H9 (cell line): Measurements from ENCODE around the gene CALN1. TPM values are rescaled to one million over a fixed set of nuclear protein-coding genes. Genes with fewer than 3 reads are reported as not detected.

Source experiments
- DNase-seq: peaks from one replicate; pipeline ENCODE4 v3.0.0-alpha.2; 2017
- H2AFZ ChIP-seq: one replicate; pipeline ENCODE4 v1.6.1; 2013; ENCODE audit warnings: mild to moderate bottlenecking, low read length, control low read depth, moderate library complexity
- H2AK5ac ChIP-seq: 2 replicates; pipeline ENCODE4 v1.6.1; 2013; ENCODE audit warnings: low read length, control low read depth, mixed read lengths; ENCODE audit not compliant: insufficient read length
- H2BK120ac ChIP-seq: one replicate; pipeline ENCODE4 v1.6.1; 2013; ENCODE audit warnings: low read depth, mild to moderate bottlenecking, low read length, control low read depth, inconsistent platforms; ENCODE audit not compliant: poor library complexity, severe bottlenecking
- H2BK12ac ChIP-seq: 2 replicates; pipeline ENCODE4 v1.6.1; 2013; ENCODE audit warnings: low read length, control low read depth, mixed read lengths, low read depth; ENCODE audit not compliant: insufficient read length
- H2BK15ac ChIP-seq: 2 replicates; pipeline ENCODE4 v1.6.1; 2013; ENCODE audit warnings: low read depth, low read length, control low read depth
- H2BK20ac ChIP-seq: one replicate; pipeline ENCODE4 v1.6.1; 2013; ENCODE audit warnings: low read depth, mild to moderate bottlenecking, low read length, control low read depth, inconsistent platforms; ENCODE audit not compliant: poor library complexity, severe bottlenecking
- H2BK5ac ChIP-seq: 2 replicates; pipeline ENCODE4 v1.6.1; 2013; ENCODE audit warnings: low read length, control low read depth, mixed read lengths; ENCODE audit not compliant: insufficient read length
- H3K14ac ChIP-seq: 2 replicates; pipeline ENCODE4 v1.6.1; 2013; ENCODE audit warnings: low read length, control low read depth; ENCODE audit not compliant: insufficient read depth
- H3K18ac ChIP-seq: 2 replicates; pipeline ENCODE4 v1.6.1; 2013; ENCODE audit warnings: low read depth, mild to moderate bottlenecking, mixed read lengths, low read length, control low read depth; ENCODE audit not compliant: insufficient read length
- H3K23ac ChIP-seq: 2 replicates; pipeline ENCODE4 v1.6.1; 2013; ENCODE audit warnings: low read length, control low read depth, mixed read lengths, low read depth; ENCODE audit not compliant: insufficient read length
- H3K23me2 ChIP-seq: 2 replicates; pipeline ENCODE4 v1.6.1; 2013; ENCODE audit warnings: low read depth, mild to moderate bottlenecking, mixed read lengths, low read length, control low read depth; ENCODE audit not compliant: insufficient read length, poor library complexity, severe bottlenecking
- H3K27ac ChIP-seq: 2 replicates; pipeline ENCODE4 v1.5.1; 2013; ENCODE audit warnings: low read length, control low read depth, mixed read lengths, low read depth; ENCODE audit not compliant: insufficient read length
- H3K27me3 ChIP-seq: 2 replicates; pipeline ENCODE4 v1.6.1; 2013; ENCODE audit warnings: low read length, control low read depth, inconsistent platforms; ENCODE audit not compliant: insufficient read depth
- H3K4ac ChIP-seq: 2 replicates; pipeline ENCODE4 v1.6.1; 2013; ENCODE audit warnings: low read depth, mild to moderate bottlenecking, control low read depth, inconsistent platforms, low read length, moderate library complexity
- H3K4me1 ChIP-seq: 2 replicates; pipeline ENCODE4 v1.6.1; 2013; ENCODE audit warnings: low read length, control low read depth, inconsistent platforms; ENCODE audit not compliant: insufficient read depth
- H3K4me2 ChIP-seq: 2 replicates; pipeline ENCODE4 v1.6.1; 2013; ENCODE audit warnings: low read length, control low read depth, mixed read lengths; ENCODE audit not compliant: insufficient read length, insufficient read depth
- H3K56ac ChIP-seq: 2 replicates; pipeline ENCODE4 v1.6.1; 2013; ENCODE audit warnings: low read depth, mild to moderate bottlenecking, mixed read lengths, low read length, control low read depth; ENCODE audit not compliant: insufficient read length
- H3K79me1 ChIP-seq: 2 replicates; pipeline ENCODE4 v1.6.1; 2013; ENCODE audit warnings: low read depth, mild to moderate bottlenecking, moderate library complexity, low read length, control low read depth, inconsistent platforms; ENCODE audit not compliant: insufficient read depth, poor library complexity, severe bottlenecking
- H3K79me2 ChIP-seq: 2 replicates; pipeline ENCODE4 v1.6.1; 2013; ENCODE audit warnings: low read length, control low read depth, inconsistent platforms; ENCODE audit not compliant: insufficient read depth
- H3K9ac ChIP-seq: 2 replicates; pipeline ENCODE4 v1.6.1; 2013; ENCODE audit warnings: low read length, control low read depth, mixed read lengths; ENCODE audit not compliant: insufficient read length; ENCODE audit errors: extremely low read depth
- H3K9me3 ChIP-seq: one replicate; pipeline ENCODE4 v1.6.1; 2013; ENCODE audit warnings: low read depth, low read length, inconsistent platforms; ENCODE audit not compliant: control insufficient read depth
- H3T11ph ChIP-seq: one replicate; pipeline ENCODE4 v1.6.1; 2013; ENCODE audit warnings: mild to moderate bottlenecking, low read length, control low read depth, inconsistent platforms
- H4K20me1 ChIP-seq: one replicate; pipeline ENCODE4 v1.6.1; 2013; ENCODE audit not compliant: control insufficient read depth, insufficient read length, insufficient read depth
- H4K5ac ChIP-seq: 2 replicates; pipeline ENCODE4 v1.6.1; 2013; ENCODE audit warnings: low read depth, mild to moderate bottlenecking, mixed read lengths, low read length, control low read depth; ENCODE audit not compliant: insufficient read length
- H4K8ac ChIP-seq: replicated peaks from 2 replicates; pipeline ENCODE4 v1.6.1; 2013; ENCODE audit warnings: low read length, control low read depth, mixed read lengths, low read depth; ENCODE audit not compliant: insufficient read length
- H4K91ac ChIP-seq: 2 replicates; pipeline ENCODE4 v1.6.1; 2013; ENCODE audit warnings: low read depth, mild to moderate bottlenecking, moderate library complexity, mixed read lengths, low read length, control low read depth; ENCODE audit not compliant: insufficient read length
- H3K27ac Mint-ChIP-seq, 3 experiments: 2 replicates in 2 of 3; 3 replicates in 1 of 3; pipeline ENCODE4 v1.8.0; 2020 to 2021; ENCODE audit warnings: mixed read lengths in 3 of 3, mild to moderate bottlenecking in 1 of 3, moderate library complexity in 1 of 3
- H3K27me3 Mint-ChIP-seq: 2 replicates; pipeline ENCODE4 v1.8.0; 2021; ENCODE audit warnings: low read depth, mild to moderate bottlenecking, moderate library complexity, mixed read lengths
- H3K36me3 Mint-ChIP-seq, 3 experiments: 2 replicates in 2 of 3; 3 replicates in 1 of 3; pipeline ENCODE4 v1.8.0; 2020 to 2021; ENCODE audit warnings: low read depth in 3 of 3, mixed read lengths in 3 of 3; ENCODE audit not compliant: insufficient read depth in 1 of 3
- H3K4me1 Mint-ChIP-seq, 2 experiments: 2 replicates each; pipeline ENCODE4 v1.8.0; 2020; ENCODE audit warnings: mixed read lengths in 2 of 2
- H3K4me3 Mint-ChIP-seq, 2 experiments: 2 replicates in 1 of 2; 3 replicates in 1 of 2; pipeline ENCODE4 v1.8.0; 2020 to 2021; ENCODE audit warnings: mild to moderate bottlenecking in 2 of 2, mixed read lengths in 2 of 2, moderate library complexity in 1 of 2
- H3K9me3 Mint-ChIP-seq, 2 experiments: 2 replicates in 1 of 2; 3 replicates in 1 of 2; pipeline ENCODE4 v1.8.0; 2020; ENCODE audit warnings: mild to moderate bottlenecking in 2 of 2, mixed read lengths in 2 of 2, moderate library complexity in 1 of 2
- CTCF ChIP-seq: fragments of 200-600 bp; sonication (generic); conservative IDR thresholded peaks from 3 replicates; pipeline ENCODE4 v1.8.0; 2021; ENCODE audit warnings: antibody characterized with exemption, mild to moderate bottlenecking
- WGBS: extraction: QIAGEN DNeasy Blood & Tissue Kit; methylation state at CpG from one replicate; pipeline ENCODE4 v1.1.7; 2013; ENCODE audit warnings: missing lambda C conversion rate, low lambda C conversion rate, mixed read lengths; ENCODE audit not compliant: insufficient read length; ENCODE audit errors: extremely low coverage; 5-methylcytosine and 5-hydroxymethylcytosine counted together
- total RNA-seq: library from RNA; stranded (reverse); gene quantifications from 2 replicates; pipeline ENCODE4 v1.2.1, GENCODE V29; 2021

The CALN1 gene
- total RNA-seq, 1 experiment from 2014 or later, result 2.8 TPM

- no CpG with 5 or more reads among the region's 7 CpGs for WGBS
- Histone ChIP-seq H3T11ph (no peak overlapping the region), H2BK15ac (no peak overlapping the region), H3K14ac (no peak overlapping the region), H2AK5ac (no peak overlapping the region), H3K27ac (no peak overlapping the region), H3K4me1 (0 out of 2 replicates have a peak, but pooled peaks cover 2% of the 10 kb centered on the region), H2BK12ac (no peak overlapping the region), H4K20me1 (no peaks in the 10 kb centered on the region), H4K5ac (no peak overlapping the region), H3K9me3 (no peaks in the 10 kb centered on the region), H2AFZ (no peak overlapping the region), H3K23me2 (no peaks in the 10 kb centered on the region), H3K18ac (no peak overlapping the region), H3K79me1 (no peaks in the 10 kb centered on the region), H3K4me2 (no peak overlapping the region), H2BK5ac (no peak overlapping the region), H3K23ac (no peak overlapping the region), H4K8ac (no peak overlapping the region), H3K9ac (no peak overlapping the region), H3K27me3 (no peaks in the 10 kb centered on the region), H2BK120ac (no peak overlapping the region), H3K56ac (no peak overlapping the region), H3K4ac (no peak overlapping the region), H2BK20ac (no peak overlapping the region), H4K91ac (no peak overlapping the region), H3K79me2 (no peaks in the 10 kb centered on the region)
- Mint-ChIP-seq H3K27me3 (peaks cover 56% of the 10 kb centered on the region), H3K36me3 (no peaks in the 10 kb centered on the region; a peak in 1 of 7 replicates), H3K4me1 (peaks cover 22 to 26% of the 10 kb centered on the region in 2 experiments), H3K9me3 (peaks cover 0 to 3% of the 10 kb centered on the region in 2 experiments; a peak in 1 of 5 replicates), H3K27ac (no peak overlapping the region), H3K4me3 (no peak overlapping the region)
- DNase-seq, result no peak
- no peak for TF ChIP-seq CTCF
These were observed 631.9 kb downstream of the CALN1 start for GRCh38 chr7:71780282-71780681.
